Breast epithelium (tissue), 4 donors: ENCODE measurements around the gene MEIOB. TPM values are rescaled to one million over a fixed set of nuclear protein-coding genes. Genes with fewer than 3 reads are reported as not detected.

Experiments
- DNase-seq, 2 donors: peaks; one replicate each; pipeline ENCODE4 v3.0.0-alpha.2; 2019; ENCODE audit warnings: low spot score in 2 of 2
- H3K27ac ChIP-seq, 2 donors: fragments of 200-600 bp; sonication (generic) in 1 of 2; one replicate each; pipeline ENCODE4 v1.5.1; 2016 to 2019; ENCODE audit warnings: mild to moderate bottlenecking in 1 of 2
- H3K27me3 ChIP-seq, 2 donors: fragments of 200-600 bp; sonication (generic) in 1 of 2; one replicate each; pipeline versions ENCODE4 v1.5.1 to v1.6.0; 2017 to 2019; ENCODE audit warnings: control low read depth in 1 of 2, mild to moderate bottlenecking in 1 of 2
- H3K36me3 ChIP-seq: fragments of 200-600 bp; one replicate; pipeline ENCODE4 v1.5.1; 2019
- H3K4me1 ChIP-seq, 2 donors: fragments of 200-600 bp; sonication (generic); one replicate each; pipeline ENCODE4 v1.5.1; 2016 to 2019; ENCODE audit warnings: control low read depth in 1 of 2
- H3K4me3 ChIP-seq, 3 donors: fragments of 200-600 bp; sonication (generic); 1 replicate in 2 of 3; 2 replicates in 1 of 3; pipeline ENCODE4 v1.5.1; 2016 to 2019; ENCODE audit warnings: mild to moderate bottlenecking in 3 of 3, moderate library complexity in 2 of 3
- H3K9me3 ChIP-seq, 2 donors: fragments of 200-600 bp; sonication (generic) in 1 of 2; one replicate each; pipeline ENCODE4 v1.5.1; 2016 to 2019; ENCODE audit warnings: control low read depth in 1 of 2
- CTCF ChIP-seq, 3 donors: fragments of 450-650 bp; IDR thresholded peaks; one replicate each; pipeline ENCODE4 v1.5.1; 2016 to 2017; ENCODE audit warnings: antibody characterized with exemption in 3 of 3, mild to moderate bottlenecking in 3 of 3, moderate library complexity in 3 of 3
- POLR2A ChIP-seq: fragments of 450-650 bp; IDR thresholded peaks from one replicate; pipeline ENCODE4 v1.6.1; 2016; ENCODE audit warnings: antibody characterized with exemption, mild to moderate bottlenecking, moderate library complexity
- POLR2AphosphoS5 ChIP-seq, 3 donors: sonication (generic); formaldehyde crosslinking; IDR thresholded peaks; one replicate each; pipeline ENCODE4 v1.6.1; 2017; ENCODE audit warnings: antibody characterized with exemption in 3 of 3
- intact Hi-C: fragments of 100-400 bp; cut with DNase I; formaldehyde crosslinking; loops from one replicate; pipeline ENCODE4 v1.15.1; 2023; ENCODE audit warnings: low total_unique reads
- total RNA-seq, 3 donors: library from RNA; depleted of rRNA; stranded (reverse); fragments of >200 nt; gene quantifications; one replicate each; pipeline ENCODE4 v1.1.0, GENCODE V29; 2016

Gene MEIOB
- total RNA-seq, 3 donors from 2014 or later: not detected

- Histone ChIP-seq H3K36me3 (peaks cover 3% of the 10 kb centered on the region), H3K27me3 (no peaks in the 10 kb centered on the region), H3K4me1 (peaks cover 0 to 9% of the 10 kb centered on the region in 2 donors), H3K4me3 (no peak overlapping the region), H3K27ac (no peak overlapping the region), H3K9me3 (no peaks in the 10 kb centered on the region)
- TF ChIP-seq POLR2A (no peak), CTCF (IDR thresholded peaks at IDR 0.05) (no peak), POLR2AphosphoS5 (IDR thresholded peaks at IDR 0.05) (no peak)
- DNase-seq: no peak
- intact Hi-C loops: no loop called here
Observed at GRCh38 chr16:1822801-1823200, 49.2 kb downstream of the MEIOB start.

- peaks cover 5% of the 10 kb centered on the region for H3K36me3 ChIP-seq
- H3K27ac ChIP-seq: no peak overlapping the region
- intact Hi-C loops: no loop called here
- peaks cover 0 to 9% of the 10 kb centered on the region in 2 donors for H3K4me1 ChIP-seq
- TF ChIP-seq POLR2A: no peak
- no peak for TF ChIP-seq POLR2AphosphoS5 (IDR thresholded peaks at IDR 0.05)
- TF ChIP-seq CTCF (IDR thresholded peaks at IDR 0.05): no peak
- no peak for DNase-seq
- H3K4me3 ChIP-seq: no peak overlapping the region
- no peaks in the 10 kb centered on the region for H3K9me3 ChIP-seq
- no peaks in the 10 kb centered on the region for H3K27me3 ChIP-seq
Observed at GRCh38 chr16:1821861-1822611, 49.9 kb downstream of the MEIOB start.

GRCh38 chr16:1820946-1821290, 51.0 kb downstream of the MEIOB start:
- TF ChIP-seq POLR2A: no peak
- no peak for TF ChIP-seq CTCF (IDR thresholded peaks at IDR 0.05)
- no peak for TF ChIP-seq POLR2AphosphoS5 (IDR thresholded peaks at IDR 0.05)
- no peak for DNase-seq
- Histone ChIP-seq H3K4me3 (no peak overlapping the region), H3K4me1 (peaks cover 0 to 9% of the 10 kb centered on the region in 2 donors), H3K27ac (no peak overlapping the region), H3K36me3 (peaks cover 15% of the 10 kb centered on the region), H3K27me3 (no peaks in the 10 kb centered on the region), H3K9me3 (no peaks in the 10 kb centered on the region)
- intact Hi-C loops: no loop called here

- peaks cover 15% of the 10 kb centered on the region for H3K36me3 ChIP-seq
- no peaks in the 10 kb centered on the region for H3K27me3 ChIP-seq
- TF ChIP-seq CTCF (IDR thresholded peaks at IDR 0.05) (no peak), POLR2AphosphoS5 (IDR thresholded peaks at IDR 0.05) (no peak), POLR2A (no peak)
- no peak overlapping the region for H3K4me3 ChIP-seq
- no peak overlapping the region for H3K27ac ChIP-seq
- no peaks in the 10 kb centered on the region for H3K9me3 ChIP-seq
- H3K4me1 ChIP-seq: peaks cover 0 to 3% of the 10 kb centered on the region in 2 donors
- no peak for DNase-seq
- intact Hi-C loops: no loop called here
Observed at GRCh38 chr16:1820096-1820945, 51.6 kb downstream of the MEIOB start.

- DNase-seq: no peak
- Histone ChIP-seq H3K27ac (no peak overlapping the region), H3K4me1 (no peaks in the 10 kb centered on the region), H3K36me3 (peaks cover 15% of the 10 kb centered on the region), H3K9me3 (no peaks in the 10 kb centered on the region), H3K27me3 (no peaks in the 10 kb centered on the region), H3K4me3 (no peak overlapping the region)
- intact Hi-C loops: no loop called here
- TF ChIP-seq POLR2AphosphoS5 (IDR thresholded peaks at IDR 0.05) (no peak), POLR2A (no peak), CTCF (IDR thresholded peaks at IDR 0.05) (no peak)
Observed at GRCh38 chr16:1819611-1820010, 52.4 kb downstream of the MEIOB start.
